ENCODE measurements around the gene MYO18A.

Gene MYO18A

DNA sequence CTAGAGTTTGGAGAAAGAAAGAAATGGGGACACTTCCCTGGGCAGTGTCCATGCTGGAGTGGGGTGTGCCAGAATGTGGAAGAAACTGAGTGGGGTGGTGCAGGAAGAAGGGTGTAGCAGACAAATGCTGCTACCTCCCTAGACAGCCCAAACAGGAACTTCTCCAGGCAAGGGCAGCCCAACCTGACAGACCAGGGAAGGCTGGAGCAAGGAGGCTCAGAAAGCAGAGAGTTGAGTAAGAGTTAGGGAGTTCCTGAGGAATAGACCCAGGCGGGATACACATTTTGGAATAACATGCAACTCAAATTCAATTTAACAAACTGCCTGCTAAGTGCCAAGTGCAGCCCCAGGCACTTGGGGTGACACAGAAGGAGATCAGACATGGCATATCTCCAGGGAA lies 1.0 kb upstream of the MYO18A start:
- Histone ChIP-seq H2AFZ (ENCODE audit: low read length) (no peak overlapping the region), H3K4me1 (ENCODE audit: control insufficient read depth in 2 of 2, insufficient read depth in 1 of 2, low read depth in 1 of 2, low read length in 2 of 2) (peaks cover 22 to 34% of the 10 kb centered on the region in 2 donors), H2AK5ac (ENCODE audit: low read depth, low read length) (no peak overlapping the region), H3K18ac (ENCODE audit: low read length) (no peak overlapping the region), H3K14ac (ENCODE audit: low read length) (no peak overlapping the region), H4K91ac (ENCODE audit: low read depth, low read length, poor library complexity) (no peak overlapping the region), H2BK15ac (ENCODE audit: low read length) (peak overlapping the region; percentile 91), H3K4me2 (ENCODE audit: insufficient read depth, low read length, poor library complexity, severe bottlenecking) (no peak overlapping the region), H4K8ac (ENCODE audit: low read depth, low read length) (no peak overlapping the region), H3K9ac (ENCODE audit: low read depth, low read length, poor library complexity) (no peak overlapping the region), H2BK5ac (ENCODE audit: low read length) (no peak overlapping the region), H3K27me3 (ENCODE audit: control insufficient read depth in 3 of 3, insufficient read depth in 3 of 3, low read depth in 1 of 3, low read length in 3 of 3) (peaks cover 0 to 11% (median 10%) of the 10 kb centered on the region in 3 experiments), H3K36me3 (replicated peaks in 1 of 2; ENCODE audit: control insufficient read depth in 2 of 2, insufficient read depth in 2 of 2, low read length in 2 of 2) (no peaks in the 10 kb centered on the region), H3K4me3 (ENCODE audit: low read length in 2 of 2) (no peak overlapping the region), H3K4ac (ENCODE audit: low read length) (no peak overlapping the region), H3K79me1 (ENCODE audit: low read depth, low read length) (peaks cover 6% of the 10 kb centered on the region), H2BK120ac (ENCODE audit: low read depth, low read length) (no peak overlapping the region), H3K9me3 (replicated peaks in 1 of 2; ENCODE audit: control insufficient read depth in 2 of 2, insufficient read depth in 1 of 2, low read depth in 1 of 2, low read length in 2 of 2) (peaks cover 0 to 10% of the 10 kb centered on the region in 2 donors), H3K23ac (ENCODE audit: low read depth, low read length, poor library complexity) (no peak overlapping the region), H3K27ac (replicated peaks; ENCODE audit: low read length) (no peak overlapping the region), H2BK12ac (ENCODE audit: low read length) (no peak overlapping the region)
- no CpG with 5 or more reads among the region's 1 CpG for WGBS, 2 donors (ENCODE audit: extremely low coverage in 2 of 2, insufficient read length in 2 of 2, insufficient replicate concordance in 1 of 2)
- no peak for DNase-seq (ENCODE audit: low spot score)

DNA sequence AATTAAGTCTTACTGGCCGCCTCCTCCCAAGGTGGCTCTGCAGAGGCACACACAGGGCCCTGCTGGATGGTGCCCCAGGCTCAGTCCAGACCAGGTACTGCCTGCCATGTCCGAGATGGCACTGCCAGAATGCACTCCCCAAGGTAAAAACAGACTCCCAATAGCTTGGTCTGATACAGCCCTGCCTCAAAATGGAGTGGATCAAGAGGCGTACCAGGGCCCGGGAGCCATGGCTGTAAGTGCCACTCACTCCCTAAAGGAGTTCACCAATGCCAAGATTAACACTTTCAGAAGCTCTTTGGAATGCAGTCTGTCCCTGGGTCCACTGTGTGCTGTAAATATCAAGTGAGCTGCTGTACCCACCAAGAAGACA lies 576 bp upstream of the MYO18A start:
- Histone ChIP-seq H3K18ac (ENCODE audit: low read length) (peak overlapping the region; percentile 94), H2AFZ (ENCODE audit: low read length) (peak overlapping the region; percentile 95), H2BK15ac (ENCODE audit: low read length) (peak overlapping the region; percentile 91), H4K8ac (ENCODE audit: low read depth, low read length) (peak overlapping the region; percentile 20), H4K91ac (ENCODE audit: low read depth, low read length, poor library complexity) (no peak overlapping the region), H3K27ac (replicated peaks; ENCODE audit: low read length) (no peak overlapping the region), H3K4me3 (ENCODE audit: low read length in 2 of 2) (peak overlapping the region; percentile 60 to 87), H3K9me3 (replicated peaks in 1 of 2; ENCODE audit: control insufficient read depth in 2 of 2, insufficient read depth in 1 of 2, low read depth in 1 of 2, low read length in 2 of 2) (peaks cover 0 to 10% of the 10 kb centered on the region in 2 donors), H3K4ac (ENCODE audit: low read length) (peak overlapping the region; percentile 38), H3K23ac (ENCODE audit: low read depth, low read length, poor library complexity) (peak overlapping the region; percentile 37), H2BK12ac (ENCODE audit: low read length) (no peak overlapping the region), H3K9ac (ENCODE audit: low read depth, low read length, poor library complexity) (peak overlapping the region; percentile 56), H2AK5ac (ENCODE audit: low read depth, low read length) (no peak overlapping the region), H3K36me3 (replicated peaks in 1 of 2; ENCODE audit: control insufficient read depth in 2 of 2, insufficient read depth in 2 of 2, low read length in 2 of 2) (no peaks in the 10 kb centered on the region), H3K4me1 (ENCODE audit: control insufficient read depth in 2 of 2, insufficient read depth in 1 of 2, low read depth in 1 of 2, low read length in 2 of 2) (peaks cover 24 to 37% of the 10 kb centered on the region in 2 donors), H3K4me2 (ENCODE audit: insufficient read depth, low read length, poor library complexity, severe bottlenecking) (no peak overlapping the region), H2BK120ac (ENCODE audit: low read depth, low read length) (no peak overlapping the region), H3K79me1 (ENCODE audit: low read depth, low read length) (peaks cover 6% of the 10 kb centered on the region), H3K27me3 (ENCODE audit: control insufficient read depth in 3 of 3, insufficient read depth in 3 of 3, low read depth in 1 of 3, low read length in 3 of 3) (peaks cover 0 to 11% (median 10%) of the 10 kb centered on the region in 3 experiments), H3K14ac (ENCODE audit: low read length) (peak overlapping the region; percentile 9), H2BK5ac (ENCODE audit: low read length) (peak overlapping the region; percentile 33)
- no CpG with 5 or more reads among the region's 4 CpGs for WGBS, 2 donors (ENCODE audit: extremely low coverage in 2 of 2, insufficient read length in 2 of 2, insufficient replicate concordance in 1 of 2)
- no peak for DNase-seq (ENCODE audit: low spot score)

DNA sequence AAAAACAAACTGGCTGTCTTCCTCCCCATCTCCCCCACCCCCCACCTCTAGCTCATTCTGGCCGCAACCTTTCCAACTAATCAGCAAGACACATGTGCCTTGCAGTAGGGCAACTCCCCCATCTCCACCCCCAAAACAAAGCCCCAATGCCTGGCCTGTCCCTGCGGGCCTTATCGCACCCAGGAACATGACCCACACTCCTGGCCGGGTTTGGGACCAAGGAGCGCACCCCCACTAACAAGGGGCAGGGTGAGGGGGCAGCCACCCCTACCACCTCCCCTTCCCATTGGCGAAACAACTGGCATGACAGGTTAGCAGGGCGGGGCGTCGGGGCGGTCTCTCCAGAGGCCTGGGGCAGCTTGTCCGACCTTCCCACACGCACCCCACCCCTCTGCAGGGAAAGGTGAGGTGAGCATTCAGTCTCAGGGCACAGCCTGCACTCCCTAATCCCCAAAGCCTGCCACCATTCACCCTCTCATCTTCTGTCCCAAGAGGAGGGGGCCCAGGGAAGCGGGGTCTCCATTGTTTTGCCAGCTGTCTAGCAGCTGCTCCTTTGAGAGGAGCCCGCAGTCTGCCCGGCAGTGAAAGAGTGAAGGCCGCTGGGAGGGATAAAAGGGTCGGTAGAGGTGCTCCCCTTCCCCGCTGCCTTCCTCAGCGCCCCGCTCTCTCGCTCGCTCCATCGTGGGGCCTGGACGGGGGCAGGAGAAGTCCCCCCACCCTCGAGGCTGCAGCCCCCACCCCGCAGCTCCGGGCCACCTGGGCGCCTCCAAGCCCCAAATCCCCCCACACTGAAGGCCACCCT lies 765 bp downstream of the MYO18A start:
- no CpG with 5 or more reads among the region's 28 CpGs for WGBS, 2 donors (ENCODE audit: extremely low coverage in 2 of 2, insufficient read length in 2 of 2, insufficient replicate concordance in 1 of 2)
- no peak overlapping the region for H4K8ac ChIP-seq (ENCODE audit: low read depth, low read length)
- H3K27me3 ChIP-seq (ENCODE audit: control insufficient read depth in 3 of 3, insufficient read depth in 3 of 3, low read depth in 1 of 3, low read length in 3 of 3): peaks cover 0 to 11% (median 10%) of the 10 kb centered on the region in 3 experiments
- peak overlapping the region; percentile 95 for H2AFZ ChIP-seq (ENCODE audit: low read length)
- H3K18ac ChIP-seq (ENCODE audit: low read length): peak overlapping the region; percentile 95
- H2AK5ac ChIP-seq (ENCODE audit: low read depth, low read length): peak overlapping the region; percentile 37
- no peak overlapping the region for H2BK12ac ChIP-seq (ENCODE audit: low read length)
- H3K4me3 ChIP-seq (ENCODE audit: low read length in 2 of 2): peak overlapping the region; percentile 60 to 87
- H4K91ac ChIP-seq (ENCODE audit: low read depth, low read length, poor library complexity): no peak overlapping the region
- peaks cover 0 to 10% of the 10 kb centered on the region in 2 donors for H3K9me3 ChIP-seq (replicated peaks in 1 of 2; ENCODE audit: control insufficient read depth in 2 of 2, insufficient read depth in 1 of 2, low read depth in 1 of 2, low read length in 2 of 2)
- H3K4me2 ChIP-seq (ENCODE audit: insufficient read depth, low read length, poor library complexity, severe bottlenecking): peak overlapping the region; percentile 79
- H3K9ac ChIP-seq (ENCODE audit: low read depth, low read length, poor library complexity): peak overlapping the region; percentile 77
- H3K79me1 ChIP-seq (ENCODE audit: low read depth, low read length): peaks cover 6% of the 10 kb centered on the region
- no peaks in the 10 kb centered on the region for H3K36me3 ChIP-seq (replicated peaks in 1 of 2; ENCODE audit: control insufficient read depth in 2 of 2, insufficient read depth in 2 of 2, low read length in 2 of 2)
- H3K4me1 ChIP-seq (ENCODE audit: control insufficient read depth in 2 of 2, insufficient read depth in 1 of 2, low read depth in 1 of 2, low read length in 2 of 2): peaks cover 24 to 37% of the 10 kb centered on the region in 2 donors
- no peak overlapping the region for H3K14ac ChIP-seq (ENCODE audit: low read length)
- H2BK5ac ChIP-seq (ENCODE audit: low read length): peak overlapping the region; percentile 82
- H2BK15ac ChIP-seq (ENCODE audit: low read length): peak overlapping the region; percentile 89
- peak; percentile 67 for DNase-seq (ENCODE audit: low spot score)
- peak overlapping the region; percentile 58 for H3K27ac ChIP-seq (replicated peaks; ENCODE audit: low read length)
- H2BK120ac ChIP-seq (ENCODE audit: low read depth, low read length): peak overlapping the region; percentile 96
- no peak overlapping the region for H3K4ac ChIP-seq (ENCODE audit: low read length)
- peak overlapping the region; percentile 57 for H3K23ac ChIP-seq (ENCODE audit: low read depth, low read length, poor library complexity)

DNA sequence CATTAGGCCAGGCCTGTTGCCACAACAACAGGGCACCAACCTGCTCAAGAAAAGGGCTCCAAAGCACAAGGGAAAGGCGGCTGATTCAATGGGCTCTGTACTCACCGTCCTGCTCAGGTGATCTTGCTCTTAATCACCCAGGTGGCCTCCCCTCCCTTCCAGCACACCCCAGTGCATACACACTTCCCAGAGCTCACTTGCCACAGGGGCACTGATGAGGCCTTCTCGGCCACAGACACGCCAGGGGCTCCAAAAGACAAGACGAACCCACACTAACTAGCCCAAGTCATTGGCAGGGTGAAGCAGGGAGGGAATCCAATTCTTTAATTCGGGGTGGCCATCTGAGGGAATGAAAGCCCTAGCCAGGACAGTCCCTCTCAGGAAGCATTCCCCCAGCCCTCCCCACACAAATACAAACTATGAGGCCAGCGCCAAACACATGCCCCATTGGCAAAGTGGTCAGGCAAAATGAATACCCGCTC lies 1.4 kb downstream of the MYO18A start:
- Histone ChIP-seq H3K4me1 (ENCODE audit: control insufficient read depth in 2 of 2, insufficient read depth in 1 of 2, low read depth in 1 of 2, low read length in 2 of 2) (peaks cover 24 to 37% of the 10 kb centered on the region in 2 donors), H3K9ac (ENCODE audit: low read depth, low read length, poor library complexity) (no peak overlapping the region), H2BK12ac (ENCODE audit: low read length) (no peak overlapping the region), H3K14ac (ENCODE audit: low read length) (no peak overlapping the region), H4K91ac (ENCODE audit: low read depth, low read length, poor library complexity) (no peak overlapping the region), H3K36me3 (replicated peaks in 1 of 2; ENCODE audit: control insufficient read depth in 2 of 2, insufficient read depth in 2 of 2, low read length in 2 of 2) (no peaks in the 10 kb centered on the region), H3K27me3 (ENCODE audit: control insufficient read depth in 3 of 3, insufficient read depth in 3 of 3, low read depth in 1 of 3, low read length in 3 of 3) (peaks cover 0 to 11% (median 10%) of the 10 kb centered on the region in 3 experiments), H3K27ac (replicated peaks; ENCODE audit: low read length) (no peak overlapping the region), H3K4me3 (ENCODE audit: low read length in 2 of 2) (peak overlapping the region; percentile 16 to 60), H2BK15ac (ENCODE audit: low read length) (no peak overlapping the region), H3K18ac (ENCODE audit: low read length) (peak overlapping the region; percentile 78), H3K4ac (ENCODE audit: low read length) (no peak overlapping the region), H3K79me1 (ENCODE audit: low read depth, low read length) (peaks cover 6% of the 10 kb centered on the region), H3K23ac (ENCODE audit: low read depth, low read length, poor library complexity) (no peak overlapping the region), H4K8ac (ENCODE audit: low read depth, low read length) (no peak overlapping the region), H2BK120ac (ENCODE audit: low read depth, low read length) (no peak overlapping the region), H3K4me2 (ENCODE audit: insufficient read depth, low read length, poor library complexity, severe bottlenecking) (peak overlapping the region; percentile 79), H2AK5ac (ENCODE audit: low read depth, low read length) (no peak overlapping the region), H2BK5ac (ENCODE audit: low read length) (no peak overlapping the region), H3K9me3 (replicated peaks in 1 of 2; ENCODE audit: control insufficient read depth in 2 of 2, insufficient read depth in 1 of 2, low read depth in 1 of 2, low read length in 2 of 2) (peaks cover 0 to 8% of the 10 kb centered on the region in 2 donors), H2AFZ (ENCODE audit: low read length) (peak overlapping the region; percentile 95)
- no CpG with 5 or more reads among the region's 8 CpGs for WGBS, 2 donors (ENCODE audit: extremely low coverage in 2 of 2, insufficient read length in 2 of 2, insufficient replicate concordance in 1 of 2)
- no peak for DNase-seq (ENCODE audit: low spot score)

Measured in neuronal stem cell (in vitro differentiated cells).